A673 (cell line): ENCODE data around the gene C1orf21. TPM values are rescaled to one million over a fixed set of nuclear protein-coding genes. Genes with fewer than 3 reads are reported as not detected.

ENCODE experiments used
- BruUV-seq: library from RNA; stranded (reverse); fragments of 400-500 nt; replicated peaks from 2 replicates; lab custom pipeline; 2021; lab: Mats Ljungman, UMichigan
- CTCF ChIA-PET: fragments of 300-600 bp; sonication (Branson Sonifier 250); formaldehyde crosslinking; loops from one replicate; lab custom pipeline; 2022; ENCODE audit warnings: antibody characterized with exemption; lab: Charles Lee
- POLR2A ChIA-PET: fragments of 300-600 bp; sonication (Branson Sonifier 250); formaldehyde crosslinking; loops from one replicate; lab custom pipeline; 2022; ENCODE audit warnings: antibody characterized with exemption; ENCODE audit not compliant: low non-redundant PET; lab: Charles Lee
- DNase-seq: peaks from one replicate; pipeline ENCODE4 v3.0.0-alpha.2; 2015; ENCODE audit warnings: low spot score
- H3K27ac ChIP-seq: fragments of 200-600 bp; sonication (generic); 2 replicates; pipeline ENCODE4 v1.5.1; 2016; ENCODE audit warnings: mixed run types, low read depth, mild to moderate bottlenecking, mixed read lengths, antibody characterized with exemption, low read length; ENCODE audit not compliant: poor library complexity, severe bottlenecking
- H3K27me3 ChIP-seq: fragments of 200-600 bp; sonication (generic); replicated peaks from 2 replicates; pipeline ENCODE4 v1.6.1; 2017; ENCODE audit warnings: mixed run types, low read depth, mild to moderate bottlenecking, mixed read lengths, antibody characterized with exemption, low read length; ENCODE audit not compliant: insufficient read depth, poor library complexity
- H3K36me3 ChIP-seq: fragments of 200-600 bp; sonication (generic); 2 replicates; pipeline ENCODE4 v1.6.1; 2016; ENCODE audit warnings: mixed run types, mild to moderate bottlenecking, mixed read lengths, antibody characterized with exemption, low read length; ENCODE audit not compliant: insufficient read depth, poor library complexity, severe bottlenecking
- H3K4me1 ChIP-seq: fragments of 200-600 bp; sonication (generic); 2 replicates; pipeline ENCODE4 v1.6.1; 2017; ENCODE audit warnings: mixed run types, mild to moderate bottlenecking, mixed read lengths, antibody characterized with exemption, low read length; ENCODE audit not compliant: insufficient read depth, poor library complexity, severe bottlenecking
- H3K4me3 ChIP-seq: fragments of 200-600 bp; sonication (generic); 2 replicates; pipeline ENCODE4 v1.5.1; 2016; ENCODE audit warnings: low read depth, mixed run types, mild to moderate bottlenecking, mixed read lengths, low read length; ENCODE audit not compliant: poor library complexity, severe bottlenecking
- H3K9me3 ChIP-seq: fragments of 200-600 bp; sonication (generic); 2 replicates; pipeline ENCODE4 v1.6.1; 2016; ENCODE audit warnings: mixed run types, low read depth, mild to moderate bottlenecking, mixed read lengths, antibody characterized with exemption, low read length; ENCODE audit not compliant: poor library complexity, severe bottlenecking
- CTCF ChIP-seq: fragments of 300-800, 200-600 bp; sonication (generic); conservative IDR thresholded peaks from 2 replicates; pipeline ENCODE4 v1.5.1; 2017; ENCODE audit warnings: low read depth, mild to moderate bottlenecking, antibody characterized with exemption, low read length, moderate library complexity, mixed read lengths
- EZH2 ChIP-seq: fragments of 200-600 bp; sonication (generic); IDR thresholded peaks from 2 replicates; pipeline ENCODE4 v1.6.1; 2017; ENCODE audit warnings: borderline replicate concordance, low read depth, mild to moderate bottlenecking, mixed read lengths, antibody characterized with exemption, low read length; ENCODE audit not compliant: poor library complexity, severe bottlenecking
- intact Hi-C: fragments of 100-400 bp; cut with micrococcal nuclease; formaldehyde crosslinking; loops from one replicate; pipeline ENCODE4 v1.10.0; 2022; ENCODE audit not compliant: unreplicated experiment
- total RNA-seq: library from RNA; stranded (reverse); gene quantifications from 2 replicates; pipeline ENCODE4 v1.2.3, GENCODE V29; 2021

The C1orf21 gene
- total RNA-seq, 1 experiment from 2014 or later, result 31.3 TPM

DNA sequence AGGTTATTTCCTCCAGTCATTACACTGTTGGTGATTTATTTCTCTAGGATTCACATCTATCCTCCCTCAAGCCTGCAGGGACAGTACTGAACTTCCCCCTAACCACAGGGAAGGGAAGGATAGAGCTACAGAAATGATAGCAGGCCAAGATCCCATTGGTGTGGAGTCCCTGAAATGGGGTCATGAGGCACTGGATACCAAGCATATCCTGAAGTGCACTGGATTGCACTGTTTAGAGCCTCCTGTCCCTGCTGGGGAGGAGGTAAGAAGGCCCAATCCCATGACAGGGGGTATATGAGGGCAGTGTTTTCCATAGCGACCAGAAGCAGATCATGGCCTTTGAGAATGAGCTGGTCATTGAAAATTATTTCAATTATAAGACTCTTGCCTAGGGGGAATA lies 56.8 kb downstream of the C1orf21 start:
- TF ChIP-seq EZH2 (no peak), CTCF (no peak)
- CTCF ChIA-PET, result no interaction called here
- POLR2A ChIA-PET, result no interaction called here
- no peaks in the 10 kb centered on the region for H3K9me3 ChIP-seq
- H3K4me1 ChIP-seq, result no peaks in the 10 kb centered on the region
- H3K4me3 ChIP-seq, result no peak overlapping the region
- no peaks in the 10 kb centered on the region for H3K36me3 ChIP-seq
- no peak overlapping the region for H3K27ac ChIP-seq
- BruUV-seq, result no TSS peak
- no peaks in the 10 kb centered on the region for H3K27me3 ChIP-seq
- intact Hi-C loops, result no loop called here
- DNase-seq, result no peak

DNA sequence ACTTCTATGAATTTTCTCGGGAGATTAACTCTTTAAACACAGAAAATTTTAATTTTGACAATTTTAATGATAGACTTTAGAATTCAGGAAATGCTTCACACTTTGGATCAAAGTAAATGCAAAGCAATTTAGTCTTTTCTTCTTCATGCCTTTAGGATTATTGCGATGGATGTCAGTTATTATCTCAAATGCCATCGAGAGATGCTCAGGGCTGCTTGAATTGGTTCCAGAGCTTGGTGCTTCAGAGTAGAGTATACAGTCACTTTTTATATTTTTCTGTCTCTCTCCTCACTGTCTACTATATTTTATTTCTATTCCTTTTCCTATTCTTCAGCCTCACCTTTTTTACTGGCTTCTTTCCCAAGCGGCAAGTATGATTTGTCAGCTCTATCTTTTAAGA lies 59.2 kb downstream of the C1orf21 start:
- BruUV-seq, result no TSS peak
- ChIA-PET POLR2A (no interaction called here), CTCF (no interaction called here)
- no peak for DNase-seq
- Histone ChIP-seq H3K27ac (no peak overlapping the region), H3K4me3 (no peak overlapping the region), H3K36me3 (no peaks in the 10 kb centered on the region), H3K27me3 (no peaks in the 10 kb centered on the region), H3K9me3 (no peaks in the 10 kb centered on the region), H3K4me1 (no peaks in the 10 kb centered on the region)
- no peak for TF ChIP-seq CTCF
- TF ChIP-seq EZH2, result no peak
- intact Hi-C loops, result no loop called here

GRCh38 chr1:184447651-184448185 lies 60.9 kb downstream of the C1orf21 start:
- no peaks in the 10 kb centered on the region for H3K9me3 ChIP-seq
- no peaks in the 10 kb centered on the region for H3K27me3 ChIP-seq
- intact Hi-C loops, result no loop called here
- H3K4me3 ChIP-seq, result no peak overlapping the region
- no TSS peak for BruUV-seq
- no peak for DNase-seq
- POLR2A ChIA-PET, result no interaction called here
- no peaks in the 10 kb centered on the region for H3K36me3 ChIP-seq
- no peak overlapping the region for H3K27ac ChIP-seq
- CTCF ChIA-PET, result no interaction called here
- H3K4me1 ChIP-seq, result no peaks in the 10 kb centered on the region
- no peak for TF ChIP-seq EZH2
- no peak for TF ChIP-seq CTCF
